ENCODE data around the gene GDA. TPM values are rescaled to one million over a fixed set of nuclear protein-coding genes. Genes with fewer than 3 reads are reported as not detected.

Gene GDA
- total RNA-seq, 1 experiment from 2014 or later = 49.4 TPM

DNA sequence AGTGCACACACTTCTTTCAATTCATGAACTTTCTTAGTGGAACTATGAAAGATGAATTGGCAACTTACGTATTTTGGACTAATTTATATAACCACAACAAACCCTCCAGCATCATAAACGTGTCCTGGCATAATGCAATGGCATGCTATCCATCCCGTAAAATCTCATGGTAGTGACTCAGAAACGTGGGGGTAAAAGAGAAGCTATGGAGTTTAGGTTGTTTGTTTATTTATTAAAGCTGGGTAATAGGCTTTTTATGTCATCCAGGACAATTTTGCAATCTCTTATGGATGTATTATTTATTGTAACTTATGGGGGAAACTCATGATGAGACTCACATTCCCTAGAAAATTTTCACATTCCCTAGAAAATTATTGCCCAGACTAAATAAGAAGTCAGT is 106.3 kb downstream of the GDA start:
- intact Hi-C loops (cut with micrococcal nuclease) = no loop called here
- no peak overlapping the region for H3K27ac ChIP-seq (ENCODE audit: low read depth, low read length)
- ChIA-PET CTCF (interaction anchor here (1.1 kb wide), 1 partner anchor 16 kb away, joined by 3 read pairs; no protein-coding TSS in a partner anchor), RAD21 (ENCODE audit: low non-redundant PET in 1 of 2, low total read pairs in 2 of 2, uncharacterized antibody in 2 of 2, unreplicated experiment in 2 of 2) (no interaction called here), POLR2A (no interaction called here)
- H3K9me3 ChIP-seq (ENCODE audit: control insufficient read depth in 1 of 2, insufficient read depth in 1 of 2, low read depth in 1 of 2, low read length in 2 of 2) = no peaks in the 10 kb centered on the region
- no TSS peak for BruUV-seq (replicated peaks)
- no peak overlapping the region for H3K4me3 ChIP-seq (replicated peaks in 1 of 2; ENCODE audit: low read depth in 1 of 2, low read length in 2 of 2)
- H3K79me2 ChIP-seq (ENCODE audit: insufficient read depth, low read length) = no peaks in the 10 kb centered on the region
- no peaks in the 10 kb centered on the region for H3K27me3 ChIP-seq (ENCODE audit: insufficient read depth, low read length)
- H3K4me2 ChIP-seq (ENCODE audit: low read length) = no peak overlapping the region
- H3K9ac ChIP-seq (ENCODE audit: low read length) = no peak overlapping the region
- H3K4me1 ChIP-seq (ENCODE audit: control insufficient read depth in 1 of 2, insufficient read depth in 2 of 2, low read length in 2 of 2) = peaks cover 0 to 19% of the 10 kb centered on the region in 2 experiments; a peak in 2 of 4 replicates
- peaks cover 0 to 18% of the 10 kb centered on the region in 2 experiments; a peak in 1 of 4 replicates for H3K36me3 ChIP-seq (ENCODE audit: control insufficient read depth in 1 of 2, insufficient read depth in 2 of 2, low read length in 2 of 2)
- TF ChIP-seq SIN3A (IDR thresholded peaks at IDR 0.05; ENCODE audit: low read depth) (no peak), ZBTB33 (IDR thresholded peaks at IDR 0.05; ENCODE audit: extremely low read depth, insufficient replicate concordance, low read length) (no peak), SRF (IDR thresholded peaks at IDR 0.05; ENCODE audit: low read depth) (no peak), POLR2AphosphoS5 (IDR thresholded peaks at IDR 0.05; ENCODE audit: low read depth, low read length) (no peak), YY1 (IDR thresholded peaks at IDR 0.05; ENCODE audit: extremely low read depth, insufficient replicate concordance, low read depth, low read length) (no peak), REST (IDR thresholded peaks at IDR 0.05; ENCODE audit: low read depth) (no peak), ELF1 (IDR thresholded peaks at IDR 0.05; ENCODE audit: borderline replicate concordance, low read depth) (no peak), POLR2A (IDR thresholded peaks at IDR 0.05; ENCODE audit: borderline replicate concordance, extremely low read depth, insufficient read depth, insufficient read length) (no peak), FOSL1 (IDR thresholded peaks at IDR 0.05; ENCODE audit: low read depth) (no peak), ZFX (IDR thresholded peaks at IDR 0.05) (no peak), EZH2 (IDR thresholded peaks at IDR 0.05) (no peak), SP1 (IDR thresholded peaks at IDR 0.05; ENCODE audit: low read depth) (no peak), EGR1 (IDR thresholded peaks at IDR 0.05; ENCODE audit: low read depth) (no peak)
- TF ChIP-seq, protein P1, sequence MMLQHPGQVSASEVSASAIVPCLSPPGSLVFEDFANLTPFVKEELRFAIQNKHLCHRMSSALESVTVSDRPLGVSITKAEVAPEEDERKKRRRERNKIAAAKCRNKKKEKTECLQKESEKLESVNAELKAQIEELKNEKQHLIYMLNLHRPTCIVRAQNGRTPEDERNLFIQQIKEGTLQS (IDR thresholded peaks at IDR 0.05) = no peak
- TF ChIP-seq, protein P2, sequence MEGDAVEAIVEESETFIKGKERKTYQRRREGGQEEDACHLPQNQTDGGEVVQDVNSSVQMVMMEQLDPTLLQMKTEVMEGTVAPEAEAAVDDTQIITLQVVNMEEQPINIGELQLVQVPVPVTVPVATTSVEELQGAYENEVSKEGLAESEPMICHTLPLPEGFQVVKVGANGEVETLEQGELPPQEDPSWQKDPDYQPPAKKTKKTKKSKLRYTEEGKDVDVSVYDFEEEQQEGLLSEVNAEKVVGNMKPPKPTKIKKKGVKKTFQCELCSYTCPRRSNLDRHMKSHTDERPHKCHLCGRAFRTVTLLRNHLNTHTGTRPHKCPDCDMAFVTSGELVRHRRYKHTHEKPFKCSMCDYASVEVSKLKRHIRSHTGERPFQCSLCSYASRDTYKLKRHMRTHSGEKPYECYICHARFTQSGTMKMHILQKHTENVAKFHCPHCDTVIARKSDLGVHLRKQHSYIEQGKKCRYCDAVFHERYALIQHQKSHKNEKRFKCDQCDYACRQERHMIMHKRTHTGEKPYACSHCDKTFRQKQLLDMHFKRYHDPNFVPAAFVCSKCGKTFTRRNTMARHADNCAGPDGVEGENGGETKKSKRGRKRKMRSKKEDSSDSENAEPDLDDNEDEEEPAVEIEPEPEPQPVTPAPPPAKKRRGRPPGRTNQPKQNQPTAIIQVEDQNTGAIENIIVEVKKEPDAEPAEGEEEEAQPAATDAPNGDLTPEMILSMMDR (IDR thresholded peaks at IDR 0.05 in 2 of 3, conservative IDR thresholded peaks at IDR 0.05 in 1 of 3; ENCODE audit: borderline replicate concordance in 1 of 3, insufficient read depth in 1 of 3, low read depth in 2 of 3, low read length in 2 of 3) = no peak
- H3K9me2 ChIP-seq (ENCODE audit: insufficient read depth) = no peaks in the 10 kb centered on the region
- no peaks in the 10 kb centered on the region for H4K20me1 ChIP-seq (ENCODE audit: insufficient read depth)
- no peak overlapping the region for H2AFZ ChIP-seq (ENCODE audit: low read depth, low read length, poor library complexity, severe bottlenecking)
- ATAC-seq (no peak), DNase-seq (ENCODE audit: low read depth, low spot score) (no peak)
